NCI-H446 (cell line): ENCODE data around the gene MUL1.
"Not testable (repeated sequence)": the region's sequence is repeated elsewhere in the genome, so short reads cannot be mapped to it uniquely, and the experiment has no call there.

Experiments used
- DNase-seq, 2 experiments: peaks; one replicate each; lab custom pipeline; 2025; lab: John Stamatoyannopoulos, UW

MUL1 gene

DNA sequence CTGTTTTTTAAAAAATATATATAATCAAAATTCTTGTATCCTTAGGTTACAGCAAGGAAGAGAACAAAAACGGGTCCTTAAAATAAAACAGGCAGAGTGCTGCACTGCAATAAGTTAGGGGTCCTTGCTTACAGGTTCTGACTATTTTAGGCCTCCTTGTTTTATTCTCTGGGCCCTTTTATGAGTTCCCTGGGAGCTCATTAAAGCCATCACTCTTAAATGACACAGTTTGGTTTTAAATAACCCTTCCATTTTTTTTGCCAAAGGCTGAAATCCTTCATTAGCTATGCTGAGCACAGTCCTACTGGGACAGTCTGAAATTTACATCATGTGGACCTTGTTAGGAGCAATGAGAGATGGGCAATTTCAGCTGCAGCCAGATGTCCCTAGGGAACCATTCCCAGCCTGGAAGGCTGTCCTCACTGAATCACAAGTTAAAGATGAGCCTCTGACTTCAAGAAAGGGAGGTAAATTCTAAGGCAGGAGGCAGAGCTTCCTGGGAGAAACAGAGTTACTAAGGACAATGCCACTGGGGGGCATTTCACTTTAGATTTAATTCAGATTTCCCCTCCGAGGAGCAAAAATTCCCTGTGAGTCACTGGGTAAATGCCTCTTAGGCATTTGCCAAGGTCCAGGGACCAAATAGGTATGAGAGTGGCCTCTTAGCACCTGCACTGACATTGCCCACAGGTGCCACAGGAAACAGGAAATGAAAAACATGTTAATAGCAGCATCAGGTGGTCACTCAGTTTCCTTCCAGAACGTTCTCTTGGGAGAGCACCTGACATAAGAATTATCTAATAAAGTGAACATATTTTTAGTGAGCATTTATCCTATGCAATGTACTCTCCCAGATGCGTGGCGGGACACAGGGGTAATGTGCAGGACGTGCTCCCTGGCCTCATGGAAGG lies 3.8 kb upstream of the MUL1 start:
- DNase-seq, result no peak

DNA sequence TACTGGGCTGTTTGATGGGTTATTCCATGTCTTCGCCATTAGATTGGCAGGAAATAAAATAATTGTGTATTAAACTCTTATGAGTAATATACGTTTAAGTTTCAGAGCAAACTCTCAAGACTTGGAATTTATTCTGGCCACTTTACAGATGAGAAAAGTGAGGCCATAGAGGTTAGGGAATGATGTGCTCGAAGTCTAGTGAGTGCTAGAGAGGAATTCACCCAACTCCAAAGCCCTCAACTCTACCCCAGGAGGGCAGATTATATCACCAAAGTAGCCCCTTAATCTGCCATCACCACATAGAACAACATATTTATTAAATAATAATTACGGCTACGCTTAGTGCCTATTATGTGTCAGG lies 440 bp upstream of the MUL1 start:
- no peak for DNase-seq

GRCh38 chr1:20507248-20507563 lies 745 bp downstream of the MUL1 start:
- no peak for DNase-seq

GRCh38 chr1:20505488-20505887 lies 2.5 kb downstream of the MUL1 start:
- DNase-seq, result no peak

GRCh38 chr1:20500716-20501115 lies 7.2 kb downstream of the MUL1 start:
- DNase-seq, result no peak

GRCh38 chr1:20499718-20500117 lies 8.2 kb downstream of the MUL1 start:
- no peak for DNase-seq

- DNase-seq, result no peak
Observed at GRCh38 chr1:20499105-20499504, 8.8 kb downstream of the MUL1 start.

DNA sequence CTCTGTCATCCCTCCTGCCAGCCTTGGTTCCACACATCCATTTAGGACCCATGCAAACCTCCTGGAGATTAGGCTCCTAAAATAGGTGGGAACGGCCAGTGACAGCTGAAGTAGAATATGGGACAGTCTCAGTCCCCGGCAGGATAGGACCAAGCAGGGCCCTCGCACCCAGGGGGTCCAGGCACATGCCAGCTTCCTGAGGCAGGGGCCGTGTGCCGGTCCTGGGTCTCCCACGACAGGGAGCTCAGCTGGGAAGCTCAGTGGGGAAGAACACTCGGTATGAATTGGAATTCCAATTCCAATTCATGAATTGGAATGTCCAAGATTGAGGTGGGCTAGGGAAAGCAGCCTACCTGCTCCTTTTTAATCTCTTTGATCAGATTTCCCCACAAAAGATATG lies 9.8 kb downstream of the MUL1 start:
- no peak for DNase-seq

DNA sequence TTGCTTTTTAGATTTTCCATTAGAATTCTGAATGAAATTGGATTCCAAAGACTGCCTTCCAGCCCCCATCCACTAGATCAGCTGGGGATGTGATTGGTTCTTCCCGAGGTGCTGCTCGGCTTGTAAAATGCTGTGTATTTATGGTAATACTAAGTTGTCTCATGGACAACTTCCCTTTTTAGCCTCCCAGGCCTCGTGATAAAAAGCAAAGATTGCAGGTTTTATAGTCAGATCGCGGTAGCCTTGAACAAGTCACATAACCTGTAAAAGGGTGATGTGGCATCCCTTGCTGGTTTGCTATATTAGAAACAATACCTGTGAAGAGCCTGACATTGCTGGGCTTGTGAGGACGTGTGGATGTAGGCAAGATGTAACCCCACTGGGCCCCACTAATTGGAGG lies 10.4 kb downstream of the MUL1 start:
- DNase-seq, result no peak

GRCh38 chr1:20496725-20497383 lies 11.1 kb downstream of the MUL1 start:
- DNase-seq, result not testable (repeated sequence)

DNA sequence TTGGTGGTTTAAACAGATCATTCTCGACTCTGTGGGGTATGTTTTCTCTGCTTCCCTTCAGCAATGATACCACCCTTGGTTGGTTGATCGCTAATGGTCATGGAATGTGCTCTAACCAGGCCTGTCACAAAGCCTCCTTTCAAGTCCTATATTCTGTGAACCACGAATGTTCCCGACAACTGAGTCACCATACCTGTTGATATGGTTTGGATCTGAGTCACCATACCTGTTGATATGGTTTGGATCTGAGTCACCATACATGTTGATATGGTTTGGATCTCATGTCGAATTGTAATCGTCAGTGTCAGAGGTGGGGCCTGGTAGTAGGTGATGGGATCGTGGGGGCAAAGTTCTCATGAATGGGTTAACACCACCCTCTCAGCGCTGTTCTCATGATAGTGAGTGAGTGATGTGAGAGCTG lies 11.7 kb downstream of the MUL1 start:
- DNase-seq, result no peak

GRCh38 chr1:20495661-20496060 lies 12.3 kb downstream of the MUL1 start:
- DNase-seq, result no peak

- no peak for DNase-seq
Observed at GRCh38 chr1:20494609-20495311, 13.2 kb downstream of the MUL1 start.

DNA sequence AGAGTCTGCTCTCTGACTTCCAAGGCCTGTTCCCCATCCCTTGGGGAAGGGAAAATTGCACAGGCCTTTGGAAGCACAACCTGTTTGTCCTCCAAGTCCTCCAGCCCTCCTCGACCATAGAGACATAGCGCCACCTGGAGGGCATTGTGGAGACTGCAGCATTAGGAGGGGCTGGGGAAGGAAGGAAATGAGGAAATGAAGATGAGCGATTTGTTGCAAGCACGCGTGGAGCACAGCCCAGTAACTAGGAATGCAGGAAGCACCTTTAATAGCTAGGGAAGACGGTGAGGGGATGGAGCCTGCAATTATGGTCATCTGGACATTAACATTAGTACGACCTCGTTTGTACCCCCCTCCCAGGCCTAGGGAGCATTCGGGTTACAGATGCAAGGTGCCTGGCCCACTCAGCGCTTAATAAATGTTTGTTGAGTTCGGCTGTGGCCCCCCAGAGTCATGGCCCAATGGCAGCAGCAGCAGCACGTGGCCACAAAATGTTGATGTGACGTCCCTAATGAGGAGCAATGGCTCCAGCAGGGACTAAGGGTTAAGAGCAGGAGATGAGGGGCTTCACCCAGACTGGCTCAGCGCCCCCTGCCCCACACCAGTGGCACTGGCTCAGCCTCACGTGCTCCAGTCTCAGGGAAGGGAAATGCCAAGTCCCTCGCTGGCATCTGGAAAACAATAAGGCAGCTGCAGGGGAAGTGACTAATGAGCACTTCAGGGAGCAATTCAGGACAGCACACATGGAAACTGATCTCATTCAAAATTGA lies 13.9 kb downstream of the MUL1 start:
- DNase-seq, result peak; percentile 76 to 86

GRCh38 chr1:20493309-20493708 lies 14.6 kb downstream of the MUL1 start:
- DNase-seq, result no peak

DNA sequence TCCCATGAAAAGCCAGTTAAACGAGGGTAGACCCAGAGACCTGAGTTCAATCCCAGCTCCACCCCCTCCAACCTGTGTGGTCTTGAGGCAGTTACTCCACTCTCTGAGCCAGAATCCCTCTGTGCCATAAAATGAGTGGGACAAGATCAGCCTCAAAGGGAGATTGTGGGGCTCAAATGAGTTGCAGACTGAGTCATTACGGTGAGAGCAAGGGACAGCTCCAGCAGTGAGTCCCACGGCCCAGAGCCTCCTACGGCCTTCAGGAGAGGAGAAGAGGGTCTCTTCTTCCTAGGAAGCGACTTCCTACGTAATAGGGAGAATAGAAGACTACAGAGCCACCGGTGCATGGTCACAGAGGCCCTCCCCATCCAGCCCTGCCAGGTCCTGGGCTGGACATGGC lies 15.2 kb downstream of the MUL1 start:
- DNase-seq, result no peak

DNA sequence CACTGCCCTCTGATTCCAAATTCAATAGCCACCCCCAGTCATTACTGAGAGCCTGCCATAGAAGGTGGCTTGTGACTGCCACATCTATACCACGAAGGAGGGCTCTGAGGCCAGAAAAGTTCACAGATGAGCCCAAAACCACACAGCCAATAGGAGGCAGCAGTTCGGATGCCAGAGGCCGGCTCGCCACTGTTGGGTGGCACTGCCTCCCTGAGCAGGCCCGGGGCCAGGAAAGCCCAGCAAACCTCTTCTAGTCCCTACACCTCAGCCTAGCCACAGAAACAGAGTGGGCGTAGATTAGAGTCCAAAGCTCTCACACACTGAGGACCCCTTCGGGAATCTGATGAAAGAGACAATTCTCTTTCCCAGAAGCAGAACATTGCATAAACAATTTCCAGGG lies 16.1 kb downstream of the MUL1 start:
- no peak for DNase-seq

DNA sequence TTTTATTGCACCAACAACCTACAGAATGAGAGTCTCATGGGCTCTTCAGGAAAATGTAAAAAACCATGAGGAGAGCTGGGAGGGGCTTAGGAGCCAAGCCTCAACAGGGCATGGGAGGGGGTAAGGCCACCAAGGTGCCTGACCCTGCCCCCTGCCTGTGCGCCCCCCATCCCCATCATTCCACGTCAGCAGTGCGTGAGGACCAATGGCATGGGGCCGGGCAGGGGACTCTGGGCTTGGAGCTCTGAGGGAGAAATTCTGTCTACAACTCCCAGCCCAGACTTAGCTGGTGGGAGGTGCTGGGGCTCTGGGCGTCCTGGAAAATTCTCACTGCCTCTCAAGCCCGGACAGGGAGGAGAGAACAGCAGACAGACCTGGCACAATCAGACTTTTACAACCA lies 16.8 kb downstream of the MUL1 start:
- no peak for DNase-seq

DNA sequence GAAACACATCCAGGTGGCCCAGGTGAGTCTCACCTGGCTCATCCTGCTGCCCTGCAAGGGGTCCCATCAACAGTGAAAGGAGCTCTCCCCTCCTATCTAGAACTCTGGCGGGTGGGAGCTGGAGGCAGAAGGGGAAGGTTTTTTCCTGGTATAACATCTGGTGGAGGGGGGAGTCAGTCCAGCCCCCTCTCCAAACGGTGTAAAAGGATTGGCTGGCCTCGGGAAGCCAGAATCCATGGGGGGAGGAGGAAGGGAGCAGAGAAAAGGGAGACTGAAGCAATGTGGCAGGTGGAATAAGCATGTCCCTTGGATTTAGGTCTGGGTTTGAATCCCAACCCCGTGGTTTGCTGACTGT lies 20.7 kb downstream of the MUL1 start:
- no peak for DNase-seq

- no peak for DNase-seq
Observed at GRCh38 chr1:20486457-20487235, 21.3 kb downstream of the MUL1 start.
